Caco-2 (cell line): ENCODE measurements around the gene PCDHA4. TPM values are rescaled to one million over a fixed set of nuclear protein-coding genes. Genes with fewer than 3 reads are reported as not detected.
"Not testable (repeated sequence)": the region's sequence is repeated elsewhere in the genome, so short reads cannot be mapped to it uniquely, and the experiment has no call there.

Source experiments
- BruUV-seq: library from RNA; stranded (reverse); fragments of 400-500 nt; replicated peaks from 2 replicates; lab custom pipeline; 2021; lab: Mats Ljungman, UMichigan
- CTCF ChIA-PET: fragments of 300-600 bp; sonication (Branson Sonifier 250); formaldehyde crosslinking; loops from one replicate; lab custom pipeline; 2022; ENCODE audit warnings: antibody characterized with exemption; lab: Charles Lee
- POLR2A ChIA-PET: fragments of 300-600 bp; sonication (Branson Sonifier 250); formaldehyde crosslinking; loops from one replicate; lab custom pipeline; 2022; ENCODE audit warnings: antibody characterized with exemption; lab: Charles Lee
- DNase-seq, 2 experiments: peaks; one replicate each; pipeline versions ENCODE4 v3.0.0 to v3.0.0-alpha.2; 2020 to 2022
- H3K27me3 ChIP-seq: replicated peaks from 2 replicates; pipeline ENCODE4 v1.6.0; 2011; ENCODE audit warnings: low read length; ENCODE audit not compliant: control insufficient read depth, insufficient read depth
- H3K36me3 ChIP-seq: 2 replicates; pipeline ENCODE4 v1.5.1; 2011; ENCODE audit warnings: low read length; ENCODE audit not compliant: control insufficient read depth, insufficient read depth
- H3K4me1 ChIP-seq: fragments of 250-450 bp; sonication (Bioruptor Pico); 2 replicates; pipeline ENCODE4 v1.5.1; 2020; ENCODE audit warnings: mild to moderate bottlenecking
- H3K4me3 ChIP-seq: 2 replicates; pipeline ENCODE4 v1.5.1; 2011; ENCODE audit warnings: low read depth, mild to moderate bottlenecking, control low read depth, low read length
- H3K9me3 ChIP-seq: fragments of 250-450 bp; sonication (Bioruptor Pico); 2 replicates; pipeline ENCODE4 v1.5.1; 2020; ENCODE audit warnings: mild to moderate bottlenecking, moderate library complexity
- H3K27ac Mint-ChIP-seq: one replicate; pipeline ENCODE4 v1.8.0; 2022; ENCODE audit warnings: mixed read lengths; ENCODE audit not compliant: unreplicated experiment
- H3K27me3 Mint-ChIP-seq: one replicate; pipeline ENCODE4 v1.8.0; 2022; ENCODE audit warnings: mixed read lengths; ENCODE audit not compliant: insufficient read depth, unreplicated experiment
- H3K36me3 Mint-ChIP-seq: one replicate; pipeline ENCODE4 v1.8.0; 2022; ENCODE audit warnings: mild to moderate bottlenecking, mixed read lengths; ENCODE audit not compliant: insufficient read depth, unreplicated experiment
- H3K4me1 Mint-ChIP-seq: one replicate; pipeline ENCODE4 v1.8.0; 2022; ENCODE audit warnings: low read depth, mixed read lengths; ENCODE audit not compliant: unreplicated experiment
- H3K4me3 Mint-ChIP-seq: one replicate; pipeline ENCODE4 v1.8.0; 2022; ENCODE audit warnings: mild to moderate bottlenecking, moderate library complexity, mixed read lengths; ENCODE audit not compliant: unreplicated experiment
- H3K9me3 Mint-ChIP-seq: one replicate; pipeline ENCODE4 v1.8.0; 2022; ENCODE audit warnings: mixed read lengths; ENCODE audit not compliant: unreplicated experiment
- intact Hi-C: fragments of 100-400 bp; cut with micrococcal nuclease; formaldehyde crosslinking; loops from one replicate; pipeline ENCODE4 v1.10.0; 2022; ENCODE audit not compliant: unreplicated experiment
- total RNA-seq: library from RNA; stranded (reverse); gene quantifications from 2 replicates; pipeline ENCODE4 v1.2.3, GENCODE V29; 2022
- TF ChIP-seq, protein P1 (sequence below), 2 experiments: fragments of 200-600 bp in 1 of 2; IDR thresholded peaks; 1 replicate in 1 of 2; 2 replicates in 1 of 2; pipeline versions ENCODE4 v1.5.1 to v1.8.0; 2011 to 2022; ENCODE audit warnings: antibody characterized with exemption in 1 of 2, control low read depth in 1 of 2, inconsistent platforms in 1 of 2, low read depth in 1 of 2, low read length in 1 of 2, mild to moderate bottlenecking in 1 of 2, moderate library complexity in 1 of 2; ENCODE audit not compliant: insufficient read depth in 1 of 2, severe bottlenecking in 1 of 2, unreplicated experiment in 1 of 2

Gene PCDHA4
- total RNA-seq, 1 experiment from 2014 or later: 0.07 TPM

DNA sequence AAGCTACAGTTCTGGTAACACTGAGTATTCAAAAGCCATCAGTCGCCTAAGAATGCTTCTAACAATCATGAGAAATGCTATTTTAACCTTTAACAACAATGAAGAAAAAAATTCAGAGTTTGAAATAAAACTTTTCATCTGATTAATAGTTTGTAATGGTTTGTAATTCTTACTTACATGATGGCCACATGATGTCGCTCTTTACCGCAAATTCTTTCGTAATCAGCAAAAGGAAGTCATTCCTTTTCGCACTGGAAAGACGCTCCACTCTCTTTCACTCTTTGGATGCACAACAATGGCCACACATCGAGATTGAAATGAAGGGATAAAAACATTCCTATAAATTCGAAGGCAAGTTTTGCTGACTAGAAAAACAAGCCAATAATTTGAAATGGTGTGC is 27.1 kb downstream of the PCDHA4 start, which contains the start of gene PCDHA7:
PCDHA7 (plus strand) TSS at position 277 of the 400 bp plus-strand sequence; CDS start at position 392, 115 bp downstream.
- Mint-ChIP-seq H3K27ac (no peak within 1 kb of the TSS), H3K4me3 (no peak within 1 kb of the TSS), H3K27me3 (no peaks in the 10 kb centered on the region), H3K4me1 (no peaks in the 10 kb centered on the region), H3K9me3 (no peaks in the 10 kb centered on the region), H3K36me3 (no peaks in the 10 kb centered on the region)
- ChIA-PET CTCF (no interaction called here), POLR2A (no interaction called here)
- Histone ChIP-seq H3K9me3 (no peaks in the 10 kb centered on the region; the same call in none of the 2 replicates), H3K4me1 (no peaks in the 10 kb centered on the region), H3K36me3 (no peaks in the 10 kb centered on the region), H3K4me3 (no peak within 1 kb of the TSS), H3K27me3 (no peaks in the 10 kb centered on the region)
- BruUV-seq: no TSS peak
- intact Hi-C loops: no loop called here
- no peak for DNase-seq
- TF ChIP-seq, protein P1, sequence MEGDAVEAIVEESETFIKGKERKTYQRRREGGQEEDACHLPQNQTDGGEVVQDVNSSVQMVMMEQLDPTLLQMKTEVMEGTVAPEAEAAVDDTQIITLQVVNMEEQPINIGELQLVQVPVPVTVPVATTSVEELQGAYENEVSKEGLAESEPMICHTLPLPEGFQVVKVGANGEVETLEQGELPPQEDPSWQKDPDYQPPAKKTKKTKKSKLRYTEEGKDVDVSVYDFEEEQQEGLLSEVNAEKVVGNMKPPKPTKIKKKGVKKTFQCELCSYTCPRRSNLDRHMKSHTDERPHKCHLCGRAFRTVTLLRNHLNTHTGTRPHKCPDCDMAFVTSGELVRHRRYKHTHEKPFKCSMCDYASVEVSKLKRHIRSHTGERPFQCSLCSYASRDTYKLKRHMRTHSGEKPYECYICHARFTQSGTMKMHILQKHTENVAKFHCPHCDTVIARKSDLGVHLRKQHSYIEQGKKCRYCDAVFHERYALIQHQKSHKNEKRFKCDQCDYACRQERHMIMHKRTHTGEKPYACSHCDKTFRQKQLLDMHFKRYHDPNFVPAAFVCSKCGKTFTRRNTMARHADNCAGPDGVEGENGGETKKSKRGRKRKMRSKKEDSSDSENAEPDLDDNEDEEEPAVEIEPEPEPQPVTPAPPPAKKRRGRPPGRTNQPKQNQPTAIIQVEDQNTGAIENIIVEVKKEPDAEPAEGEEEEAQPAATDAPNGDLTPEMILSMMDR (IDR thresholded peaks at IDR 0.05; ENCODE audit: insufficient read depth in 1 of 2, low read depth in 1 of 2, low read length in 1 of 2, severe bottlenecking in 1 of 2, unreplicated experiment in 1 of 2): no peak

DNA sequence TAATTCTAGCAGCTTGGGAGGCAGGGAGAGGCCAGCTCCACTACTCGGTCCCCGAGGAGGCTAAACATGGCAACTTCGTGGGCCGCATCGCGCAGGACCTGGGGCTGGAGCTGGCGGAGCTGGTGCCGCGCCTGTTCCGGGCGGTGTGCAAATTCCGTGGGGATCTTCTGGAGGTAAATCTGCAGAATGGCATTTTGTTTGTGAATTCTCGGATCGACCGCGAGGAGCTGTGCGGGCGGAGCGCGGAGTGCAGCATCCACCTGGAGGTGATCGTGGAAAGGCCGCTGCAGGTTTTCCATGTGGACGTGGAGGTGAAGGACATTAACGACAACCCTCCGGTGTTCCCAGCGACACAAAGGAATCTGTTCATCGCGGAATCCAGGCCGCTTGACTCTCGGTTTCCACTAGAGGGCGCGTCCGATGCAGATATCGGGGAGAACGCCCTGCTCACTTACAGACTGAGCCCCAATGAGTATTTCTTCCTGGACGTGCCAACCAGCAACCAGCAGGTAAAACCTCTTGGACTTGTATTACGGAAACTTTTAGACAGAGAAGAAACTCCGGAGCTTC is 27.7 kb downstream of the PCDHA4 start:
- H3K36me3 ChIP-seq, H3K4me1 Mint-ChIP-seq, H3K27me3 ChIP-seq, H3K4me3 ChIP-seq, H3K27ac Mint-ChIP-seq, H3K36me3 Mint-ChIP-seq, H3K4me1 ChIP-seq, H3K4me3 Mint-ChIP-seq, BruUV-seq, H3K9me3 ChIP-seq, intact Hi-C loops, DNase-seq, H3K9me3 Mint-ChIP-seq, CTCF ChIA-PET, POLR2A ChIA-PET, H3K27me3 Mint-ChIP-seq: not testable (repeated sequence)

DNA sequence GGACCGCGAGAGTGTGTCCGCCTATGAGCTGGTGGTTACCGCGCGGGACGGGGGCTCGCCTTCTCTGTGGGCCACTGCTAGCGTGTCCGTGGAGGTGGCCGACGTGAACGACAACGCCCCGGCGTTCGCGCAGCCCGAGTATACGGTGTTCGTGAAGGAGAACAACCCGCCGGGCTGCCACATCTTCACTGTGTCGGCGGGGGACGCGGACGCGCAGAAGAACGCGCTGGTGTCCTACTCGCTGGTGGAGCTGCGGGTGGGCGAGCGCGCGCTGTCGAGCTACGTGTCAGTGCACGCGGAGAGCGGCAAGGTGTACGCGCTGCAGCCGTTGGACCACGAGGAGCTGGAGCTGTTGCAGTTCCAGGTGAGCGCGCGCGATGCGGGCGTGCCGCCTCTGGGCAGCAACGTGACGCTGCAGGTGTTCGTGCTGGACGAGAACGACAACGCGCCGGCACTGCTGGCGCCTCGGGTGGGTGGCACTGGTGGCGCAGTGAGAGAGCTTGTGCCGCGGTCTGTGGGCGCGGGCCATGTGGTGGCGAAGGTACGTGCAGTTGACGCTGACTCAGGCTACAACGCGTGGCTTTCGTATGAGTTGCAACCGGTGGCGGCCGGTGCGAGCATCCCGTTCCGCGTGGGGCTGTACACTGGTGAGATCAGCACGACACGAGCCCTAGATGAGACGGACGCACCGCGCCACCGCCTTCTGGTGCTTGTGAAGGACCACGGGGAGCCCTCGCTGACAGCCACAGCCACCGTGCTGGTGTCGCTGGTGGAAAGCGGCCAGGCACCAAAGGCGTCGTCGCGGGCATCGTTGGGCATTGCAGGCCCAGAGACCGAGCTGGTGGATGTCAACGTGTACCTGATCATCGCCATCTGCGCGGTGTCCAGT is 29.0 kb downstream of the PCDHA4 start:
- no peaks in the 10 kb centered on the region for H3K4me1 Mint-ChIP-seq

More for the DNA sequence above, 29.0 kb downstream of the PCDHA4 start:
- H3K27ac Mint-ChIP-seq: no peak overlapping the region
- Histone ChIP-seq H3K36me3 (no peaks in the 10 kb centered on the region), H3K4me1 (no peaks in the 10 kb centered on the region), H3K4me3 (no peak overlapping the region), H3K27me3 (no peaks in the 10 kb centered on the region), H3K9me3 (no peaks in the 10 kb centered on the region; the same call in none of the 2 replicates)
- CTCF ChIA-PET: no interaction called here
- DNase-seq: no peak
- no peak overlapping the region for H3K4me3 Mint-ChIP-seq
- no peaks in the 10 kb centered on the region for H3K36me3 Mint-ChIP-seq
- POLR2A ChIA-PET: no interaction called here
- H3K27me3 Mint-ChIP-seq: no peaks in the 10 kb centered on the region
- no TSS peak for BruUV-seq
- no peaks in the 10 kb centered on the region for H3K9me3 Mint-ChIP-seq
- TF ChIP-seq, protein P1 (IDR thresholded peaks at IDR 0.05; ENCODE audit: insufficient read depth in 1 of 2, low read depth in 1 of 2, low read length in 1 of 2, severe bottlenecking in 1 of 2, unreplicated experiment in 1 of 2): no peak
- intact Hi-C loops: no loop called here
